Kidney (tissue), 14 donors: ENCODE results near the gene PVRIG. TPM values are rescaled to one million over a fixed set of nuclear protein-coding genes. Genes with fewer than 3 reads are reported as not detected.
"Not testable (repeated sequence)": the region's sequence is repeated elsewhere in the genome, so short reads cannot be mapped to it uniquely, and the experiment has no call there.

ENCODE experiments used
- DNase-seq, 5 donors: peaks; one replicate each; pipeline ENCODE4 v3.0.0-alpha.2; 2013 to 2020
- FAIRE-seq: peaks from 2 replicates; lab custom pipeline; 2012; peaks lifted over from hg19 to GRCh38; lab: Jason Lieb, UNC
- H3K27ac ChIP-seq, 2 donors: one replicate each; pipeline ENCODE4 v1.7.0; 2013; ENCODE audit warnings: low read depth in 2 of 2, low read length in 2 of 2, inconsistent platforms in 1 of 2
- H3K27me3 ChIP-seq: one replicate; pipeline ENCODE4 v1.7.1; 2013; ENCODE audit warnings: low read length, inconsistent platforms; ENCODE audit not compliant: control insufficient read depth, insufficient read depth
- H3K36me3 ChIP-seq, 3 donors: one replicate each; pipeline versions ENCODE4 v1.7.0 to v1.7.1; 2013; ENCODE audit warnings: low read length in 3 of 3, control low read depth in 1 of 3, inconsistent platforms in 1 of 3; ENCODE audit not compliant: insufficient read depth in 3 of 3, control insufficient read depth in 2 of 3
- H3K4me1 ChIP-seq, 3 donors: one replicate each; pipeline versions ENCODE4 v1.7.0 to v1.7.1; 2013; ENCODE audit warnings: low read length in 3 of 3, inconsistent platforms in 1 of 3, low read depth in 1 of 3; ENCODE audit not compliant: control insufficient read depth in 2 of 3, insufficient read depth in 2 of 3
- H3K4me3 ChIP-seq, 3 donors: one replicate each; pipeline versions ENCODE4 v1.7.0 to v1.8.1; 2013; ENCODE audit warnings: low read length in 3 of 3, control low read depth in 1 of 3, inconsistent platforms in 1 of 3
- H3K9ac ChIP-seq, 3 donors: one replicate each; pipeline versions ENCODE4 v1.7.0 to v1.7.1; 2013; ENCODE audit warnings: low read length in 3 of 3, control low read depth in 1 of 3, inconsistent platforms in 1 of 3
- H3K9me3 ChIP-seq, 3 donors: one replicate each; pipeline versions ENCODE4 v1.7.0 to v1.7.1; 2013; ENCODE audit warnings: low read length in 3 of 3, control low read depth in 1 of 3, inconsistent platforms in 1 of 3; ENCODE audit not compliant: control insufficient read depth in 2 of 3, insufficient read depth in 1 of 3
- CTCF ChIP-seq: IDR thresholded peaks from 3 replicates; pipeline ENCODE4 v1.5.1; 2012; ENCODE audit warnings: mild to moderate bottlenecking, moderate library complexity, borderline replicate concordance; ENCODE audit not compliant: insufficient read depth; ENCODE audit errors: extremely low read depth
- intact Hi-C: fragments of 100-400 bp; cut with DNase I; formaldehyde crosslinking; loops from one replicate; pipeline ENCODE4 v1.11.1; 2022
- polyA plus RNA-seq: library from polyadenylated mRNA; stranded (reverse); fragments of 350-450 nt; fragmentation: Illumina TruSeq; extraction: RNeasy Lipid Tissue Mini Kit (QIAGEN cat#74804); gene quantifications from one replicate; pipeline ENCODE4 v1.2.3, GENCODE V29; 2014; ENCODE audit warnings: low read depth, low replicate concordance; ENCODE audit not compliant: insufficient read depth
- total RNA-seq: library from RNA; stranded (reverse); fragmentation: NEBNext Ultra II Directional; extraction: Animal tissue kit (Norgen Biotek cat#: 25700); gene quantifications from one replicate; pipeline ENCODE4 v1.2.1, GENCODE V29; 2021
- donor health status: control.
- donor health status: control.
- donor health status: control.
- donor health status: control.
- donor health status: control.
- donor health status: DM: yes; HTN: yes; CAD: no.
- donor health status: Normal renal cell carcinoma (clear cell type).

PVRIG gene
- total and polyA plus RNA-seq, 2 donors from 2014 or later = 3.2 TPM; not detected in 1

- no peak for TF ChIP-seq CTCF
- FAIRE-seq (no peak), DNase-seq (no peak)
- H3K4me1 ChIP-seq = no peaks in the 10 kb centered on the region
- no peaks in the 10 kb centered on the region for H3K27me3 ChIP-seq
- intact Hi-C loops = no loop called here
- H3K9me3 ChIP-seq = no peaks in the 10 kb centered on the region
- no peak overlapping the region for H3K4me3 ChIP-seq
- no peak overlapping the region for H3K9ac ChIP-seq
- H3K36me3 ChIP-seq = no peaks in the 10 kb centered on the region
- no peak overlapping the region for H3K27ac ChIP-seq
These were observed 28.0 kb upstream of the PVRIG start for GRCh38 chr7:100191775-100192174.

- H3K9ac ChIP-seq, H3K4me1 ChIP-seq, intact Hi-C loops, H3K36me3 ChIP-seq, H3K27ac ChIP-seq, H3K4me3 ChIP-seq, DNase-seq, H3K27me3 ChIP-seq, FAIRE-seq, H3K9me3 ChIP-seq: not testable (repeated sequence)
These were observed 27.4 kb upstream of the PVRIG start for GRCh38 chr7:100192281-100192862.

- H3K9ac ChIP-seq = no peak overlapping the region
- intact Hi-C loops = no loop called here
- H3K27me3 ChIP-seq = no peaks in the 10 kb centered on the region
- H3K9me3 ChIP-seq = no peaks in the 10 kb centered on the region
- no peaks in the 10 kb centered on the region for H3K36me3 ChIP-seq
- H3K4me3 ChIP-seq = no peak overlapping the region
- H3K4me1 ChIP-seq = no peaks in the 10 kb centered on the region
- no peak for TF ChIP-seq CTCF
- no peak for FAIRE-seq
- no peak for DNase-seq
- H3K27ac ChIP-seq = no peak overlapping the region
These were observed 26.8 kb upstream of the PVRIG start for GRCh38 chr7:100192969-100193368.

- no peak for DNase-seq
- Histone ChIP-seq H3K27me3 (no peaks in the 10 kb centered on the region), H3K4me3 (no peak overlapping the region), H3K27ac (no peak overlapping the region), H3K9ac (no peak overlapping the region), H3K36me3 (no peaks in the 10 kb centered on the region), H3K4me1 (no peaks in the 10 kb centered on the region), H3K9me3 (no peaks in the 10 kb centered on the region)
- no peak for TF ChIP-seq CTCF
- intact Hi-C loops = no loop called here
- no peak for FAIRE-seq
These were observed 24.5 kb upstream of the PVRIG start for GRCh38 chr7:100195222-100195621.

- H3K4me3 ChIP-seq, FAIRE-seq, H3K27me3 ChIP-seq, H3K36me3 ChIP-seq, H3K27ac ChIP-seq, H3K9ac ChIP-seq, H3K4me1 ChIP-seq, DNase-seq, intact Hi-C loops, H3K9me3 ChIP-seq: not testable (repeated sequence)
These were observed 23.8 kb upstream of the PVRIG start for GRCh38 chr7:100195901-100196322.
